ENCODE results near the gene NFS1. TPM values are rescaled to one million over a fixed set of nuclear protein-coding genes. Genes with fewer than 3 reads are reported as not detected.
A peak's percentile ranks its signal among the peaks of the same experiment; 100 is the strongest.

NFS1 gene
- total RNA-seq, 2 experiments from 2014 or later: 10.6 to 11.5 TPM

DNA sequence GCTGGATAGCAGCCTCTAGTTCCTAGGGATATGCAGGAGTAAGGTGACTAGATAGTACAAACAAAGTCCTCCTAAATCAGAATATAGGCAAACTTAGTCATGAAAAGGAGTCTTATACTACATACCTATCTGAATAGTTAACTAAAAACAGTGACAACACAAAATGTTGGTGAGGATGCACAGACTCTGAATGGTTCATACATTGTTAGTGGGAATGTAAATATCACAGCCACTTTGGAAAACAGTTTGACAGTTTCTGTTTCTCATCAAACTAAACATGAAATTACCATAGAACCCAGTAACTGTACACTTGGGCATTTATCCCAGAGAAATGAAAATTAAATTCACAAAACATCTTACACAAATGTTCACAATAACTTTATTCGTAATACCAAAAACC is 17.2 kb downstream of the NFS1 start:
- Mint-ChIP-seq H3K36me3 (ENCODE audit: low read depth) (peaks cover 56% of the 10 kb centered on the region), H3K4me1 (ENCODE audit: low read depth) (no peaks in the 10 kb centered on the region), H3K9me3 (no peaks in the 10 kb centered on the region), H3K27me3 (no peaks in the 10 kb centered on the region), H3K4me3 (no peak overlapping the region), H3K27ac (no peak overlapping the region)
- DNase-seq: no peak
- H3K36me3 ChIP-seq (ENCODE audit: insufficient read depth, low read length): peaks cover 34% of the 10 kb centered on the region
- H3K27me3 ChIP-seq (ENCODE audit: control insufficient read depth in 1 of 2, insufficient read depth in 2 of 2, low read length in 2 of 2): no peaks in the 10 kb centered on the region
- H3K9me3 ChIP-seq (ENCODE audit: control insufficient read depth in 1 of 2, insufficient read depth in 1 of 2, low read length in 2 of 2): no peaks in the 10 kb centered on the region
- no peak for ATAC-seq (ENCODE audit: poor library complexity)
- TF ChIP-seq, protein P1, sequence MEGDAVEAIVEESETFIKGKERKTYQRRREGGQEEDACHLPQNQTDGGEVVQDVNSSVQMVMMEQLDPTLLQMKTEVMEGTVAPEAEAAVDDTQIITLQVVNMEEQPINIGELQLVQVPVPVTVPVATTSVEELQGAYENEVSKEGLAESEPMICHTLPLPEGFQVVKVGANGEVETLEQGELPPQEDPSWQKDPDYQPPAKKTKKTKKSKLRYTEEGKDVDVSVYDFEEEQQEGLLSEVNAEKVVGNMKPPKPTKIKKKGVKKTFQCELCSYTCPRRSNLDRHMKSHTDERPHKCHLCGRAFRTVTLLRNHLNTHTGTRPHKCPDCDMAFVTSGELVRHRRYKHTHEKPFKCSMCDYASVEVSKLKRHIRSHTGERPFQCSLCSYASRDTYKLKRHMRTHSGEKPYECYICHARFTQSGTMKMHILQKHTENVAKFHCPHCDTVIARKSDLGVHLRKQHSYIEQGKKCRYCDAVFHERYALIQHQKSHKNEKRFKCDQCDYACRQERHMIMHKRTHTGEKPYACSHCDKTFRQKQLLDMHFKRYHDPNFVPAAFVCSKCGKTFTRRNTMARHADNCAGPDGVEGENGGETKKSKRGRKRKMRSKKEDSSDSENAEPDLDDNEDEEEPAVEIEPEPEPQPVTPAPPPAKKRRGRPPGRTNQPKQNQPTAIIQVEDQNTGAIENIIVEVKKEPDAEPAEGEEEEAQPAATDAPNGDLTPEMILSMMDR (IDR thresholded peaks at IDR 0.05): no peak
- no peak overlapping the region for H3K4me3 ChIP-seq (ENCODE audit: low read length)
- CTCF ChIA-PET: no interaction called here
- no peak overlapping the region for H3K27ac ChIP-seq (ENCODE audit: low read depth in 1 of 2, low read length in 2 of 2)
- POLR2A ChIA-PET: no interaction called here
- intact Hi-C loops (cut with DNase I, micrococcal nuclease): no loop called here
- no peaks in the 10 kb centered on the region for H3K4me1 ChIP-seq (ENCODE audit: insufficient read depth, low read length)

DNA sequence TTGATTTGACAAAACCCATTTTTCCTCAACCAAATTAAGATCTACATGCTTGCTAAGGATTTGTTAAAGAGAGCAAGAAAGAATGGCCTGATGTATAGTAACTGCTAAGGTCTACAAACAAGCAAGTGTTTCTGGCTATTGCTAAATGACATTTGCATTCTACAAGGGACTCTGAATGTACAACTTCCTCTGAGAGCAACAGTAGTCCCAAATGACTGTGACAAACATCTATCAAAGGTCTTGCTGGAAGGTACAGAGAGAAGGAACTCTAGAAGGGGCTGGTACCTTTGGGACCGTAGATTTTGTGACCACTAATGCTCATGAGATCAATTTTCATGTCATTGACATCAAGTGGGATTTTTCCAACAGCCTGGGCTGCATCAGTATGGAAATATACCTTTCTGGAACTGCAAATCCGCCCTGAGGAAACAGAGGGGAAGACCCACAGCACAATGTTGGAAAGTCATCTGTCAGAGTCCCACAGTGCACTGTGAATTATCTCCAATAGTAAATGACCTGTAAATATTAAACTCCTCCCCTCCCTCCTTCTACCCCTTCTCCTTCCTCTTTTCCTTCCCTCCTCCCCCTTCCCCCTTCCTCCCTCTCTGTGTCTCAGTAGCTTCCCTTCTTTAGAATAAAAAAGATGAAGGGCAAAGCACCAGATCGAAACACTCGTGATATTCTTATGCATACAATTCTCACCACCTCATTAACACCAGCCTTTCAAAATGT is 18.5 kb downstream of the NFS1 start:
- DNase-seq (peak in 1 of 14 experiments; percentile 11), ATAC-seq (ENCODE audit: poor library complexity) (no peak)
- Histone ChIP-seq H3K27me3 (ENCODE audit: control insufficient read depth in 1 of 2, insufficient read depth in 2 of 2, low read length in 2 of 2) (no peaks in the 10 kb centered on the region), H3K4me1 (ENCODE audit: insufficient read depth, low read length) (no peaks in the 10 kb centered on the region), H3K36me3 (ENCODE audit: insufficient read depth, low read length) (peaks cover 28% of the 10 kb centered on the region), H3K27ac (ENCODE audit: low read depth in 1 of 2, low read length in 2 of 2) (no peak overlapping the region), H3K9me3 (ENCODE audit: control insufficient read depth in 1 of 2, insufficient read depth in 1 of 2, low read length in 2 of 2) (no peaks in the 10 kb centered on the region), H3K4me3 (ENCODE audit: low read length) (no peak overlapping the region)
- ChIA-PET CTCF (no interaction called here), POLR2A (interaction anchor here (1.1 kb wide), 1 partner anchor 17 kb away, joined by 3 read pairs; no protein-coding TSS in a partner anchor)
- Mint-ChIP-seq H3K36me3 (ENCODE audit: low read depth) (peaks cover 57% of the 10 kb centered on the region), H3K4me1 (ENCODE audit: low read depth) (no peaks in the 10 kb centered on the region), H3K4me3 (no peak overlapping the region), H3K9me3 (no peaks in the 10 kb centered on the region), H3K27me3 (no peaks in the 10 kb centered on the region), H3K27ac (no peak overlapping the region)
- TF ChIP-seq, protein P1 (IDR thresholded peaks at IDR 0.05): no peak
- intact Hi-C loops (cut with DNase I, micrococcal nuclease): no loop called here

DNA sequence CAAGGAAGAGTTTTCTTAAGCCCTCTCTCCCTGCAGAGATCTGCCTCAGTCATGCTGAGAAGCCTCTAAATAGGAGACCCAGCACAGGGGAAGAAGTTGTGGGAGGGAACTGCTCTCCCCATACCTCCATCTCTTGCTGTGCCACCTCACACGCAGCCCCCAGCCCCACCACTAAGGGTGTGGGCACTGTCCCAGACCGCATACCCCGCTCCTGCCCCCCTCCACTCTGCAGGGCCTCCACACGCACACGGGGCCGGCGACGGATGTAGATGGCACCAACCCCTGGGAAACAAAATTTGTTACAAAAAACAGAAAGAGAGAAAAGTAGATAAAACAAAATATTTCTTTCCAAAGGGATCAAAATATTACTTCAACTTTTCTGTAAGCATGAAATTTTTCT is 24.2 kb downstream of the NFS1 start:
- H3K27ac ChIP-seq (ENCODE audit: low read depth in 1 of 2, low read length in 2 of 2): no peak overlapping the region
- no peaks in the 10 kb centered on the region for H3K4me1 ChIP-seq (ENCODE audit: insufficient read depth, low read length)
- Mint-ChIP-seq H3K4me3 (no peak overlapping the region), H3K4me1 (ENCODE audit: low read depth) (no peaks in the 10 kb centered on the region), H3K27ac (no peak overlapping the region), H3K27me3 (no peaks in the 10 kb centered on the region), H3K9me3 (no peaks in the 10 kb centered on the region), H3K36me3 (ENCODE audit: low read depth) (peaks cover 75% of the 10 kb centered on the region)
- H3K36me3 ChIP-seq (ENCODE audit: insufficient read depth, low read length): peaks cover 64% of the 10 kb centered on the region
- H3K9me3 ChIP-seq (ENCODE audit: control insufficient read depth in 1 of 2, insufficient read depth in 1 of 2, low read length in 2 of 2): no peaks in the 10 kb centered on the region
- ATAC-seq (ENCODE audit: poor library complexity) (no peak), DNase-seq (peak in 1 of 14 experiments; percentile 8)
- ChIA-PET CTCF (no interaction called here), POLR2A (interaction anchor here (0.6 kb wide), 1 partner anchor 11 kb away, joined by 3 read pairs; no protein-coding TSS in a partner anchor)
- H3K4me3 ChIP-seq (ENCODE audit: low read length): no peak overlapping the region
- TF ChIP-seq, protein P1 (IDR thresholded peaks at IDR 0.05): no peak
- no peaks in the 10 kb centered on the region for H3K27me3 ChIP-seq (ENCODE audit: control insufficient read depth in 1 of 2, insufficient read depth in 2 of 2, low read length in 2 of 2)
- intact Hi-C loops (cut with DNase I, micrococcal nuclease): no loop called here
